Measurements from ENCODE around the gene BIRC3.
A peak's percentile ranks its signal among the peaks of the same experiment; 100 is the strongest.
"Not testable (repeated sequence)": the region's sequence is repeated elsewhere in the genome, so short reads cannot be mapped to it uniquely, and the experiment has no call there.

Gene BIRC3

GRCh38 chr11:102325088-102325487 lies 7.8 kb downstream of the BIRC3 start:
- DNase-seq (ENCODE audit: low read depth in 2 of 2) = no peak

GRCh38 chr11:102328748-102329147 lies 11.5 kb downstream of the BIRC3 start:
- DNase-seq (ENCODE audit: low read depth in 2 of 2) = no peak

GRCh38 chr11:102330231-102330630 lies 12.9 kb downstream of the BIRC3 start:
- DNase-seq (ENCODE audit: low read depth in 2 of 2) = no peak

GRCh38 chr11:102331341-102331740 lies 14.1 kb downstream of the BIRC3 start:
- DNase-seq (ENCODE audit: low read depth in 2 of 2) = no peak

- no peak for DNase-seq (ENCODE audit: low read depth in 2 of 2)
Measured at GRCh38 chr11:102332611-102332994, 15.3 kb downstream of the BIRC3 start.

GRCh38 chr11:102338479-102339010 lies 21.3 kb downstream of the BIRC3 start:
- no peak for DNase-seq (ENCODE audit: low read depth in 2 of 2)

- not testable (repeated sequence) for DNase-seq (ENCODE audit: low read depth in 2 of 2)
Measured at GRCh38 chr11:102341311-102341710, 24.0 kb downstream of the BIRC3 start.

- DNase-seq (ENCODE audit: low read depth in 2 of 2) = peak; percentile 39 to 55
Measured at GRCh38 chr11:102341844-102342318, 24.6 kb downstream of the BIRC3 start.

- DNase-seq (ENCODE audit: low read depth in 2 of 2) = no peak
Measured at GRCh38 chr11:102343809-102344208, 26.5 kb downstream of the BIRC3 start.

- DNase-seq (ENCODE audit: low read depth in 2 of 2) = no peak
Measured at GRCh38 chr11:102345904-102346303, 28.6 kb downstream of the BIRC3 start.

- no peak for DNase-seq (ENCODE audit: low read depth in 2 of 2)
Measured at GRCh38 chr11:102346456-102346747, 29.1 kb downstream of the BIRC3 start.

GRCh38 chr11:102346748-102347461 lies 29.6 kb downstream of the BIRC3 start, which contains the start of gene BIRC2:
BIRC2 (plus strand) TSS chr11:102347214; CDS start chr11:102349855, 2,641 bp downstream.
- DNase-seq (ENCODE audit: low read depth in 2 of 2) = peak; percentile 89 to 91

GRCh38 chr11:102347462-102348370 lies 30.4 kb downstream of the BIRC3 start:
- DNase-seq (ENCODE audit: low read depth in 2 of 2) = no peak

- DNase-seq (ENCODE audit: low read depth in 2 of 2) = no peak
Measured at GRCh38 chr11:102357116-102357515, 39.8 kb downstream of the BIRC3 start.

- DNase-seq (ENCODE audit: low read depth in 2 of 2) = no peak
Measured at GRCh38 chr11:102359372-102359771, 42.1 kb downstream of the BIRC3 start.

GRCh38 chr11:102360681-102361080 lies 43.4 kb downstream of the BIRC3 start:
- DNase-seq (ENCODE audit: low read depth in 2 of 2) = no peak

- no peak for DNase-seq (ENCODE audit: low read depth in 2 of 2)
Measured at GRCh38 chr11:102361086-102362031, 44.1 kb downstream of the BIRC3 start.

- DNase-seq (ENCODE audit: low read depth in 2 of 2) = no peak
Measured at GRCh38 chr11:102364991-102365390, 47.7 kb downstream of the BIRC3 start.

GRCh38 chr11:102367364-102367763 lies 50.1 kb downstream of the BIRC3 start:
- no peak for DNase-seq (ENCODE audit: low read depth in 2 of 2)

GRCh38 chr11:102368472-102368871 lies 51.2 kb downstream of the BIRC3 start:
- DNase-seq (ENCODE audit: low read depth in 2 of 2) = no peak

GRCh38 chr11:102374633-102375424 lies 57.5 kb downstream of the BIRC3 start:
- not testable (repeated sequence) for DNase-seq (ENCODE audit: low read depth in 2 of 2)
